Measurements from ENCODE around the gene ADGRB2. TPM values are rescaled to one million over a fixed set of nuclear protein-coding genes. Genes with fewer than 3 reads are reported as not detected.
A peak's percentile ranks its signal among the peaks of the same experiment; 100 is the strongest.

ADGRB2 gene
- total and polyA plus RNA-seq, 2 donors (not counting 1 experiment from before 2014, with no cell fraction given): 4.4 to 10.4 TPM

GRCh38 chr1:31700468-31701090, 63.6 kb downstream of the ADGRB2 start:
- Histone ChIP-seq H2AFZ (ENCODE audit: low read length) (no peak overlapping the region), H3K27me3 (ENCODE audit: control insufficient read depth, insufficient read depth, low read length) (no peaks in the 10 kb centered on the region), H3K4me3 (replicated peaks in 1 of 4; ENCODE audit: control extremely low read depth in 1 of 4, insufficient read depth in 1 of 4, low read depth in 3 of 4, low read length in 4 of 4) (peak overlapping the region in 2 of 4 experiments; percentile 41 to 88), H3K9me3 (ENCODE audit: control insufficient read depth, insufficient read depth, low read depth, low read length) (no peaks in the 10 kb centered on the region), H3K4me1 (ENCODE audit: control insufficient read depth, extremely low read depth, insufficient read depth, low read length) (peaks cover 38% of the 10 kb centered on the region), H3K79me2 (ENCODE audit: control insufficient read depth, insufficient read depth, low read length) (peaks cover 26% of the 10 kb centered on the region), H3K27ac (ENCODE audit: insufficient read depth, low read length) (peak overlapping the region; percentile 87), H4K20me1 (ENCODE audit: control insufficient read depth, extremely low read depth, insufficient read depth, low read length) (no peaks in the 10 kb centered on the region), H3K36me3 (ENCODE audit: control insufficient read depth, insufficient read depth, low read length) (peaks cover 28% of the 10 kb centered on the region), H3K9ac (ENCODE audit: insufficient read depth, low read length) (no peak overlapping the region), H3K4me2 (ENCODE audit: extremely low read depth, insufficient read depth, low read length) (peak overlapping the region; percentile 86)
- TF ChIP-seq EZH2 (IDR thresholded peaks at IDR 0.05; ENCODE audit: low read length, missing control alignments): no peak
- TF ChIP-seq CTCF (conservative IDR thresholded peaks at IDR 0.05 in 1 of 2, IDR thresholded peaks at IDR 0.05 in 1 of 2; ENCODE audit: low read depth in 1 of 2, low read length in 2 of 2): no peak
- DNase-seq (ENCODE audit: low read depth in 2 of 2): no peak

- H3K9me3 ChIP-seq (ENCODE audit: control insufficient read depth, insufficient read depth, low read depth, low read length): no peaks in the 10 kb centered on the region
- no peak overlapping the region for H2AFZ ChIP-seq (ENCODE audit: low read length)
- H3K9ac ChIP-seq (ENCODE audit: insufficient read depth, low read length): no peak overlapping the region
- peaks cover 37% of the 10 kb centered on the region for H3K36me3 ChIP-seq (ENCODE audit: control insufficient read depth, insufficient read depth, low read length)
- TF ChIP-seq EZH2 (IDR thresholded peaks at IDR 0.05; ENCODE audit: low read length, missing control alignments): no peak
- no peak for TF ChIP-seq CTCF (conservative IDR thresholded peaks at IDR 0.05 in 1 of 2, IDR thresholded peaks at IDR 0.05 in 1 of 2; ENCODE audit: low read depth in 1 of 2, low read length in 2 of 2)
- no peaks in the 10 kb centered on the region for H4K20me1 ChIP-seq (ENCODE audit: control insufficient read depth, extremely low read depth, insufficient read depth, low read length)
- H3K27ac ChIP-seq (ENCODE audit: insufficient read depth, low read length): no peak overlapping the region
- no peaks in the 10 kb centered on the region for H3K27me3 ChIP-seq (ENCODE audit: control insufficient read depth, insufficient read depth, low read length)
- no peak overlapping the region for H3K4me2 ChIP-seq (ENCODE audit: extremely low read depth, insufficient read depth, low read length)
- H3K4me1 ChIP-seq (ENCODE audit: control insufficient read depth, extremely low read depth, insufficient read depth, low read length): peaks cover 30% of the 10 kb centered on the region
- H3K79me2 ChIP-seq (ENCODE audit: control insufficient read depth, insufficient read depth, low read length): peaks cover 26% of the 10 kb centered on the region
- no peak for DNase-seq (ENCODE audit: low read depth in 2 of 2)
- H3K4me3 ChIP-seq (replicated peaks in 1 of 4; ENCODE audit: control extremely low read depth in 1 of 4, insufficient read depth in 1 of 4, low read depth in 3 of 4, low read length in 4 of 4): no peak overlapping the region
Observed at GRCh38 chr1:31699341-31699891, 64.7 kb downstream of the ADGRB2 start.

- Histone ChIP-seq H3K27ac (ENCODE audit: insufficient read depth, low read length) (no peak overlapping the region), H3K27me3 (ENCODE audit: control insufficient read depth, insufficient read depth, low read length) (no peaks in the 10 kb centered on the region), H3K4me2 (ENCODE audit: extremely low read depth, insufficient read depth, low read length) (no peak overlapping the region), H3K4me3 (replicated peaks in 1 of 4; ENCODE audit: control extremely low read depth in 1 of 4, insufficient read depth in 1 of 4, low read depth in 3 of 4, low read length in 4 of 4) (no peak overlapping the region), H4K20me1 (ENCODE audit: control insufficient read depth, extremely low read depth, insufficient read depth, low read length) (no peaks in the 10 kb centered on the region), H3K9ac (ENCODE audit: insufficient read depth, low read length) (no peak overlapping the region), H3K36me3 (ENCODE audit: control insufficient read depth, insufficient read depth, low read length) (peaks cover 46% of the 10 kb centered on the region), H3K9me3 (ENCODE audit: control insufficient read depth, insufficient read depth, low read depth, low read length) (no peaks in the 10 kb centered on the region), H3K4me1 (ENCODE audit: control insufficient read depth, extremely low read depth, insufficient read depth, low read length) (peaks cover 22% of the 10 kb centered on the region), H2AFZ (ENCODE audit: low read length) (no peak overlapping the region), H3K79me2 (ENCODE audit: control insufficient read depth, insufficient read depth, low read length) (peaks cover 14% of the 10 kb centered on the region)
- TF ChIP-seq CTCF (conservative IDR thresholded peaks at IDR 0.05 in 1 of 2, IDR thresholded peaks at IDR 0.05 in 1 of 2; ENCODE audit: low read depth in 1 of 2, low read length in 2 of 2) (no peak), EZH2 (IDR thresholded peaks at IDR 0.05; ENCODE audit: low read length, missing control alignments) (no peak)
- DNase-seq (ENCODE audit: low read depth in 2 of 2): no peak
Observed at GRCh38 chr1:31697369-31697984, 66.7 kb downstream of the ADGRB2 start.
